Spleen (tissue), 7 donors: ENCODE results near the gene CHRM5.

Experiments used
- POLR2AphosphoS5 ChIP-seq, 3 donors: sonication (generic); formaldehyde crosslinking; IDR thresholded peaks; one replicate each; pipeline ENCODE4 v1.5.1; 2017; ENCODE audit warnings: antibody characterized with exemption in 3 of 3
- TF ChIP-seq, protein P1 (sequence below), 11 experiments: fragments of 200-600 bp in 7 of 11; fragments of 450-650 bp in 4 of 11; sonication (generic) in 4 of 11; IDR thresholded peaks in 8 of 11; conservative IDR thresholded peaks in 3 of 11; 1 replicate in 7 of 11; 2 replicates in 4 of 11; pipeline versions ENCODE4 v1.4.0 to v1.8.0; 2016 to 2021; ENCODE audit warnings: antibody characterized with exemption in 11 of 11, inconsistent platforms in 4 of 11, mild to moderate bottlenecking in 1 of 11
- donor health status: DM: no; HTN: no; CAD: no; lungs with moderate emphysema.
- donor health status: DM: no; HTN: no; CAD: no.
- donor health status: DM: no; HTN: no; CAD: no.

DNA sequence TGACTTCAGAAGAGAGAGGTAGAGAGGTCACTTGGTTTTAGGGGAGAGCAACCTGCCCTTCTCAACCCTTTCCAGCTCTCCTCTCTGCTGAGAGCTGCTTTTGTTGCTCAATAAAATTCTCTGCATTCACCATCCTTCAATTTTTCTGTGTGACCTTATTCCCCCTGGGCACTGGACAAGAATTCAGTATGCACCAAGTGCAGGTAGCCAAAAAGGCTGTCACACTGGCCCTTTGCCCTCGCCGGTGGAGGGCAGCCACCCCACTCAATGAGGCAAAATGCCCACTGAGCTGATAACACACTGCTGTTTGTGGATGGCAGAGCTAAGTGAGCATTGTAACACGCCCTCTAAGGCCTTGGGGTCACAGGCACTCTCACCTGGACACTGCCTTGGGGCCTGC, 146.4 kb downstream of the CHRM5 start:
- TF ChIP-seq, protein P1, sequence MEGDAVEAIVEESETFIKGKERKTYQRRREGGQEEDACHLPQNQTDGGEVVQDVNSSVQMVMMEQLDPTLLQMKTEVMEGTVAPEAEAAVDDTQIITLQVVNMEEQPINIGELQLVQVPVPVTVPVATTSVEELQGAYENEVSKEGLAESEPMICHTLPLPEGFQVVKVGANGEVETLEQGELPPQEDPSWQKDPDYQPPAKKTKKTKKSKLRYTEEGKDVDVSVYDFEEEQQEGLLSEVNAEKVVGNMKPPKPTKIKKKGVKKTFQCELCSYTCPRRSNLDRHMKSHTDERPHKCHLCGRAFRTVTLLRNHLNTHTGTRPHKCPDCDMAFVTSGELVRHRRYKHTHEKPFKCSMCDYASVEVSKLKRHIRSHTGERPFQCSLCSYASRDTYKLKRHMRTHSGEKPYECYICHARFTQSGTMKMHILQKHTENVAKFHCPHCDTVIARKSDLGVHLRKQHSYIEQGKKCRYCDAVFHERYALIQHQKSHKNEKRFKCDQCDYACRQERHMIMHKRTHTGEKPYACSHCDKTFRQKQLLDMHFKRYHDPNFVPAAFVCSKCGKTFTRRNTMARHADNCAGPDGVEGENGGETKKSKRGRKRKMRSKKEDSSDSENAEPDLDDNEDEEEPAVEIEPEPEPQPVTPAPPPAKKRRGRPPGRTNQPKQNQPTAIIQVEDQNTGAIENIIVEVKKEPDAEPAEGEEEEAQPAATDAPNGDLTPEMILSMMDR (IDR thresholded peaks at IDR 0.05 in 8 of 11, conservative IDR thresholded peaks at IDR 0.05 in 3 of 11) = no peak
- no peak for TF ChIP-seq POLR2AphosphoS5 (IDR thresholded peaks at IDR 0.05)
